Measurements from ENCODE around the gene XRCC3.

Gene XRCC3

GRCh38 chr14:103726474-103726873, 11.2 kb upstream of the XRCC3 start:
- no peak for DNase-seq (ENCODE audit: low spot score)

- DNase-seq (ENCODE audit: low spot score) = no peak
Observed at GRCh38 chr14:103725739-103726395, 10.6 kb upstream of the XRCC3 start.

GRCh38 chr14:103725001-103725682, 9.9 kb upstream of the XRCC3 start:
- DNase-seq (ENCODE audit: low spot score) = no peak

GRCh38 chr14:103724116-103724515, 8.9 kb upstream of the XRCC3 start:
- DNase-seq (ENCODE audit: low spot score) = peak; percentile 53

- DNase-seq (ENCODE audit: low spot score) = no peak
Observed at GRCh38 chr14:103723748-103724081, 8.5 kb upstream of the XRCC3 start.

- DNase-seq (ENCODE audit: low spot score) = peak; percentile 29
Observed at GRCh38 chr14:103721334-103722120, 6.3 kb upstream of the XRCC3 start.

- no peak for DNase-seq (ENCODE audit: low spot score)
Observed at GRCh38 chr14:103719751-103720150, 4.5 kb upstream of the XRCC3 start.

GRCh38 chr14:103718572-103718971, 3.3 kb upstream of the XRCC3 start:
- no peak for DNase-seq (ENCODE audit: low spot score)

GRCh38 chr14:103716899-103717411, 1.7 kb upstream of the XRCC3 start:
- DNase-seq (ENCODE audit: low spot score) = no peak

- DNase-seq (ENCODE audit: low spot score) = peak; percentile 76
Observed at GRCh38 chr14:103716091-103716801, 995 bp upstream of the XRCC3 start.

- no peak for DNase-seq (ENCODE audit: low spot score)
Observed at GRCh38 chr14:103714063-103714724, 1.1 kb downstream of the XRCC3 start.

GRCh38 chr14:103713304-103714062, 1.8 kb downstream of the XRCC3 start:
- no peak for DNase-seq (ENCODE audit: low spot score)

- no peak for DNase-seq (ENCODE audit: low spot score)
Observed at GRCh38 chr14:103712633-103713247, 2.5 kb downstream of the XRCC3 start.

GRCh38 chr14:103711516-103712431, 3.5 kb downstream of the XRCC3 start:
- peak; percentile 51 for DNase-seq (ENCODE audit: low spot score)

- no peak for DNase-seq (ENCODE audit: low spot score)
Observed at GRCh38 chr14:103710771-103711377, 4.4 kb downstream of the XRCC3 start.

- DNase-seq (ENCODE audit: low spot score) = no peak
Observed at GRCh38 chr14:103709814-103710213, 5.4 kb downstream of the XRCC3 start.

GRCh38 chr14:103708750-103709187, 6.5 kb downstream of the XRCC3 start:
- no peak for DNase-seq (ENCODE audit: low spot score)

GRCh38 chr14:103707329-103708263, 7.7 kb downstream of the XRCC3 start:
- DNase-seq (ENCODE audit: low spot score) = no peak

Data from AG20443 (cell line).